Gastrocnemius medialis (tissue), 4 donors: ENCODE measurements around the gene BLVRA. TPM values are rescaled to one million over a fixed set of nuclear protein-coding genes. Genes with fewer than 3 reads are reported as not detected.

Experiments used
- ATAC-seq, 2 donors: fragments of 150-250 bp; one replicate each; pipeline ENCODE4 v1.9.1; 2016
- DNase-seq, 2 donors: peaks; one replicate each; pipeline ENCODE4 v3.0.0-alpha.2; 2019
- H3K27ac ChIP-seq, 4 donors: fragments of 200-600 bp; sonication (generic); 1 replicate in 1 of 4; 2 replicates in 3 of 4; pipeline ENCODE4 v1.5.1; 2016 to 2018; ENCODE audit warnings: mild to moderate bottlenecking in 2 of 4, moderate library complexity in 1 of 4
- H3K27me3 ChIP-seq, 3 donors: fragments of 200-600 bp; sonication (generic) in 2 of 3; 1 replicate in 1 of 3; 2 replicates in 2 of 3; pipeline versions ENCODE4 v1.5.1 to v1.6.0; 2016 to 2019; ENCODE audit warnings: mild to moderate bottlenecking in 1 of 3, moderate library complexity in 1 of 3
- H3K36me3 ChIP-seq, 2 donors: fragments of 200-600 bp; sonication (generic) in 1 of 2; one replicate each; pipeline ENCODE4 v1.5.1; 2017 to 2018
- H3K4me1 ChIP-seq, 2 donors: fragments of 200-600 bp; sonication (generic) in 1 of 2; one replicate each; pipeline ENCODE4 v1.5.1; 2016 to 2017; ENCODE audit warnings: mild to moderate bottlenecking in 2 of 2
- H3K4me3 ChIP-seq, 4 donors: fragments of 200-600 bp; sonication (generic) in 3 of 4; 1 replicate in 1 of 4; 2 replicates in 3 of 4; pipeline ENCODE4 v1.5.1; 2016 to 2019; ENCODE audit warnings: mild to moderate bottlenecking in 2 of 4
- H3K9me3 ChIP-seq, 3 donors: fragments of 200-600 bp; sonication (generic) in 2 of 3; 1 replicate in 1 of 3; 2 replicates in 2 of 3; pipeline ENCODE4 v1.5.1; 2016 to 2019
- CTCF ChIP-seq, 5 experiments: fragments of 450-650 bp in 3 of 5; fragments of 200-600 bp in 2 of 5; sonication (generic) in 2 of 5; IDR thresholded peaks in 4 of 5; conservative IDR thresholded peaks in 1 of 5; 1 replicate in 4 of 5; 2 replicates in 1 of 5; pipeline ENCODE4 v1.5.1; 2016 to 2019; ENCODE audit warnings: antibody characterized with exemption in 5 of 5, mild to moderate bottlenecking in 3 of 5, moderate library complexity in 3 of 5
- POLR2A ChIP-seq, 2 donors: fragments of 450-650 bp; IDR thresholded peaks; one replicate each; pipeline ENCODE4 v1.6.1; 2017; ENCODE audit warnings: antibody characterized with exemption in 2 of 2, mild to moderate bottlenecking in 2 of 2, moderate library complexity in 2 of 2
- in situ Hi-C, 4 donors: fragments of 200-750 bp; cut with MboI; loops; one replicate each; pipeline versions ENCODE4 v1.15.0 to v1.8.0; 2017; ENCODE audit warnings: low sequenced_read_pairs in 4 of 4
- intact Hi-C: fragments of 100-400 bp; cut with DNase I; formaldehyde crosslinking; loops from one replicate; pipeline ENCODE4 v1.15.1; 2023; ENCODE audit warnings: low total_unique reads
- total RNA-seq, 4 donors: library from RNA; depleted of rRNA; stranded (reverse); fragments of >200 nt; gene quantifications; one replicate each; pipeline versions ENCODE4 v1.1.0 to v1.2.3, GENCODE V29; 2016

Gene BLVRA
- total RNA-seq, 4 donors from 2014 or later = 26.7 to 45.9 (median 29.3) TPM

- DNase-seq = no peak
- Histone ChIP-seq H3K27me3 (no peaks in the 10 kb centered on the region), H3K36me3 (no peaks in the 10 kb centered on the region), H3K4me3 (no peak overlapping the region), H3K27ac (no peak overlapping the region), H3K9me3 (no peaks in the 10 kb centered on the region), H3K4me1 (peaks cover 7 to 12% of the 10 kb centered on the region in 2 donors)
- in situ Hi-C loops (no loop called here), intact Hi-C loops (no loop called here)
- TF ChIP-seq CTCF (IDR thresholded peaks at IDR 0.05 in 4 of 5, conservative IDR thresholded peaks at IDR 0.05 in 1 of 5) = no peak
- no peak for ATAC-seq
These were observed 11.0 kb upstream of the BLVRA start for GRCh38 chr7:43747328-43748105.

GRCh38 chr7:43749383-43749940 is 9.0 kb upstream of the BLVRA start:
- intact Hi-C loops = no loop called here
- Histone ChIP-seq H3K4me1 (peaks cover 7 to 12% of the 10 kb centered on the region in 2 donors), H3K27ac (no peak overlapping the region), H3K36me3 (no peaks in the 10 kb centered on the region), H3K9me3 (no peaks in the 10 kb centered on the region), H3K27me3 (no peaks in the 10 kb centered on the region), H3K4me3 (no peak overlapping the region)
- no peak for ATAC-seq
- in situ Hi-C loops = no loop called here
- no peak for TF ChIP-seq CTCF (IDR thresholded peaks at IDR 0.05 in 4 of 5, conservative IDR thresholded peaks at IDR 0.05 in 1 of 5)
- TF ChIP-seq POLR2A (IDR thresholded peaks at IDR 0.05) = no peak
- DNase-seq = no peak

GRCh38 chr7:43750016-43750887 is 8.2 kb upstream of the BLVRA start:
- peak; percentile 14 to 66 for DNase-seq
- H3K4me1 ChIP-seq = peaks cover 7 to 12% of the 10 kb centered on the region in 2 donors
- no peak overlapping the region for H3K27ac ChIP-seq
- no peaks in the 10 kb centered on the region for H3K9me3 ChIP-seq
- H3K36me3 ChIP-seq = no peaks in the 10 kb centered on the region
- intact Hi-C loops = no loop called here
- no peaks in the 10 kb centered on the region for H3K27me3 ChIP-seq
- TF ChIP-seq POLR2A (IDR thresholded peaks at IDR 0.05) (no peak), CTCF (IDR thresholded peaks at IDR 0.05 in 4 of 5, conservative IDR thresholded peaks at IDR 0.05 in 1 of 5) (no peak)
- in situ Hi-C loops = no loop called here
- peak; percentile 75 to 99 for ATAC-seq
- H3K4me3 ChIP-seq = peak overlapping the region in 2 of 4 donors; percentile 22 to 32

- TF ChIP-seq CTCF (IDR thresholded peaks at IDR 0.05 in 4 of 5, conservative IDR thresholded peaks at IDR 0.05 in 1 of 5) = no peak
- TF ChIP-seq POLR2A (IDR thresholded peaks at IDR 0.05) = no peak
- no peak for ATAC-seq
- H3K9me3 ChIP-seq = no peaks in the 10 kb centered on the region
- peaks cover 7 to 12% of the 10 kb centered on the region in 2 donors for H3K4me1 ChIP-seq
- intact Hi-C loops (no loop called here), in situ Hi-C loops (no loop called here)
- H3K36me3 ChIP-seq = no peaks in the 10 kb centered on the region
- no peak overlapping the region for H3K4me3 ChIP-seq
- no peaks in the 10 kb centered on the region for H3K27me3 ChIP-seq
- no peak overlapping the region for H3K27ac ChIP-seq
- no peak for DNase-seq
These were observed 6.1 kb upstream of the BLVRA start for GRCh38 chr7:43752411-43752810.
